Liver (tissue), 3 donors: Measurements from ENCODE around the gene SHROOM2.

Experiments
- CTCF ChIP-seq: fragments of 150-350 bp; IDR thresholded peaks from 2 replicates; pipeline ENCODE4 v1.5.1; 2017; ENCODE audit warnings: improper control_type of control experiment, low read depth, low read length; ENCODE audit not compliant: missing input control
- EGR1 ChIP-seq, 2 donors: IDR thresholded peaks; 2 replicates each; pipeline ENCODE4 v1.6.1; 2016 to 2018; ENCODE audit warnings: antibody characterized with exemption in 2 of 2, low read depth in 2 of 2
- RAD21 ChIP-seq, 2 donors: IDR thresholded peaks; 2 replicates each; pipeline ENCODE4 v1.6.1; 2016; ENCODE audit warnings: antibody characterized with exemption in 2 of 2, mild to moderate bottlenecking in 2 of 2
- RXRA ChIP-seq, 2 donors: IDR thresholded peaks; 2 replicates each; pipeline ENCODE4 v1.6.1; 2017 to 2018; ENCODE audit warnings: antibody characterized with exemption in 2 of 2, mild to moderate bottlenecking in 1 of 2
- donor health status: healthy.
- donor health status: healthy.

GRCh38 chrX:9758021-9758638 lies 28.1 kb upstream of the SHROOM2 start:
- no peak for TF ChIP-seq CTCF
- no peak for TF ChIP-seq EGR1 (IDR thresholded peaks at IDR 0.05; ENCODE audit: low read depth in 2 of 2)
- no peak for TF ChIP-seq RAD21 (IDR thresholded peaks at IDR 0.05)
- TF ChIP-seq RXRA (IDR thresholded peaks at IDR 0.05), result no peak
